ENCODE results near the gene PAPPA. TPM values are rescaled to one million over a fixed set of nuclear protein-coding genes. Genes with fewer than 3 reads are reported as not detected.

PAPPA gene
- total and polyA plus RNA-seq, 8 donors: 0.45 to 11.7 (median 1.9) TPM

- TF ChIP-seq EP300 (IDR thresholded peaks at IDR 0.05) (no peak), CTCF (IDR thresholded peaks at IDR 0.05) (no peak), POLR2A (IDR thresholded peaks at IDR 0.05) (no peak), POLR2AphosphoS5 (IDR thresholded peaks at IDR 0.05) (no peak)
- 49 to 63% (median 58%) methylated on average over 4 of the region's 4 CpGs for WGBS, 5 donors
- Histone ChIP-seq H3K9me3 (no peaks in the 10 kb centered on the region), H3K27me3 (no peaks in the 10 kb centered on the region), H3K4me1 (no peaks in the 10 kb centered on the region), H3K4me3 (no peak overlapping the region), H3K36me3 (no peaks in the 10 kb centered on the region), H3K27ac (no peak overlapping the region)
- intact Hi-C loops (cut with DNase I; ENCODE audit: low total_unique reads): no loop called here
- DNase-seq: peak in 1 of 2 donors; percentile 67
Measured at GRCh38 chr9:116234081-116234480, 80.5 kb downstream of the PAPPA start.

- H3K36me3 ChIP-seq: no peaks in the 10 kb centered on the region
- H3K4me1 ChIP-seq: no peaks in the 10 kb centered on the region
- intact Hi-C loops (cut with DNase I; ENCODE audit: low total_unique reads): no loop called here
- no peak for DNase-seq
- H3K4me3 ChIP-seq: no peak overlapping the region
- H3K9me3 ChIP-seq: no peaks in the 10 kb centered on the region
- TF ChIP-seq POLR2A (IDR thresholded peaks at IDR 0.05): no peak
- no peak for TF ChIP-seq POLR2AphosphoS5 (IDR thresholded peaks at IDR 0.05)
- no peak for TF ChIP-seq CTCF (IDR thresholded peaks at IDR 0.05)
- no peak for TF ChIP-seq EP300 (IDR thresholded peaks at IDR 0.05)
- H3K27me3 ChIP-seq: no peaks in the 10 kb centered on the region
- no peak overlapping the region for H3K27ac ChIP-seq
Measured at GRCh38 chr9:116236979-116237378, 83.4 kb downstream of the PAPPA start.

- no peaks in the 10 kb centered on the region for H3K9me3 ChIP-seq
- H3K4me3 ChIP-seq: no peak overlapping the region
- TF ChIP-seq EP300 (IDR thresholded peaks at IDR 0.05) (no peak), POLR2AphosphoS5 (IDR thresholded peaks at IDR 0.05) (no peak), POLR2A (IDR thresholded peaks at IDR 0.05) (no peak), CTCF (IDR thresholded peaks at IDR 0.05) (no peak)
- no peaks in the 10 kb centered on the region for H3K36me3 ChIP-seq
- WGBS, 5 donors: 75 to 88% (median 82%) methylated on average over 4 of the region's 4 CpGs
- H3K4me1 ChIP-seq: no peaks in the 10 kb centered on the region
- H3K27me3 ChIP-seq: no peaks in the 10 kb centered on the region
- intact Hi-C loops (cut with DNase I; ENCODE audit: low total_unique reads): no loop called here
- no peak for DNase-seq
- no peak overlapping the region for H3K27ac ChIP-seq
Measured at GRCh38 chr9:116237456-116237855, 83.9 kb downstream of the PAPPA start.

GRCh38 chr9:116238225-116238624 is 84.6 kb downstream of the PAPPA start:
- intact Hi-C loops (cut with DNase I; ENCODE audit: low total_unique reads): no loop called here
- Histone ChIP-seq H3K36me3 (no peaks in the 10 kb centered on the region), H3K4me3 (no peak overlapping the region), H3K27me3 (no peaks in the 10 kb centered on the region), H3K4me1 (no peaks in the 10 kb centered on the region), H3K9me3 (no peaks in the 10 kb centered on the region), H3K27ac (no peak overlapping the region)
- peak in 1 of 2 donors; percentile 28 for DNase-seq
- no peak for TF ChIP-seq POLR2AphosphoS5 (IDR thresholded peaks at IDR 0.05)
- no peak for TF ChIP-seq CTCF (IDR thresholded peaks at IDR 0.05)
- TF ChIP-seq EP300 (IDR thresholded peaks at IDR 0.05): no peak
- no peak for TF ChIP-seq POLR2A (IDR thresholded peaks at IDR 0.05)
- WGBS, 5 donors: 70 to 96% (median 88%) methylated on average over 2 of the region's 2 CpGs
